Caki2 (cell line): ENCODE results near the gene MAPK8. TPM values are rescaled to one million over a fixed set of nuclear protein-coding genes. Genes with fewer than 3 reads are reported as not detected.
"Not testable (repeated sequence)": the region's sequence is repeated elsewhere in the genome, so short reads cannot be mapped to it uniquely, and the experiment has no call there.

Source experiments
- DNase-seq: peaks from one replicate; pipeline ENCODE4 v3.0.0-alpha.2; 2015; ENCODE audit warnings: low read depth
- in situ Hi-C: cut with HindIII; loops from 2 replicates; pipeline ENCODE4 v1.10.0; 2016; ENCODE audit warnings: low sequenced_read_pairs, low pct_unique_long_range_greater_than_20kb, mixed read lengths
- total RNA-seq: library from RNA; depleted of rRNA; stranded (reverse); fragments of >200 nt; shearing (Covaris generic); gene quantifications from 2 replicates; pipeline ENCODE4 v1.2.3, GENCODE V29; 2014; ENCODE audit warnings: low replicate concordance

The MAPK8 gene
- total RNA-seq, 1 experiment from 2014 or later, result 93.7 TPM

GRCh38 chr10:48324580-48324979 lies 18.1 kb downstream of the MAPK8 start:
- no peak for DNase-seq
- in situ Hi-C loops, result no loop called here

- in situ Hi-C loops, result no loop called here
- no peak for DNase-seq
These were observed 23.8 kb downstream of the MAPK8 start for GRCh38 chr10:48330269-48330668.

DNA sequence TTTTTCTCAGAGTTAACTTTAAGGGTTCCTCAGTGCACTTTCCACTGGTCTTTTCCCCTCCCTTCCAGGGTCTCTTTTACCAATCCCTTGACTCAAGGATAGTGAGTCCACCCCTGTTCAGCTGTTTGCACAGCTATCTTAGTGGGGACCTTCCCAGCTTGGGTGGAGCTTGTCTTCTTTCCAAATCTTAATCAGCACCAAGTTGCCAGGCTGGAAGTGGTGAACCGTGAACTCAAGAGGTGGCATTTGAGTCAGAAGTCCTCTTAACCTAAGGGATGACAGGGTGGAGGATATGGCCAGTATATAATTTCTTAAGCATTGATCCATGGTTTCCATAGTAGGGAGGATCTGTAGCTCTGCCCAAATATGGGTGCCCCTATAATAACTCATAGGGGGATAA lies 25.0 kb downstream of the MAPK8 start:
- DNase-seq, result no peak
- in situ Hi-C loops, result no loop called here

GRCh38 chr10:48332166-48332870 lies 25.8 kb downstream of the MAPK8 start:
- DNase-seq, result no peak
- in situ Hi-C loops, result no loop called here

GRCh38 chr10:48332871-48333216 lies 26.4 kb downstream of the MAPK8 start:
- in situ Hi-C loops, result no loop called here
- DNase-seq, result no peak

DNA sequence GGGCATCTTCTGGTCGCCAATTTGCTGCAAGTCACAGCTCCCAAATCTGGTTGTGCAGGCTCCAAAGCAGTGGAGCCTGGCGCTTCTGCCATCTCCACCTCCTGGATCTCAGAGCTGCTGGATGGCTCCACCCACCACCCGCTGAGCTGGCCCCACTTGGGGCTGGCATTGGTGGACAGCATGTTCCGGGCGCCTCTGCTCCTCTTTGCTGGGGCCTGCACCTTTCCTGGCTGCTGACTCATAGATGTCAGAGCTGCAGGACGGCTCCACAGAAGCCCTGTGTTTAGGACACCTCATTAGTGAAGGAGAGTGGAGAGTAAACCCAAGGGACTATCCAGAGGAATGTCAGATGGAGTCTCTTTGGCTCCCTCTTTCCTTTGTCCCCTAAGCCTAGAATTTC lies 27.4 kb downstream of the MAPK8 start:
- in situ Hi-C loops, result no loop called here
- peak; percentile 57 for DNase-seq

- no peak for DNase-seq
- in situ Hi-C loops, result no loop called here
These were observed 29.3 kb downstream of the MAPK8 start for GRCh38 chr10:48335788-48336187.

GRCh38 chr10:48336978-48337599 lies 30.6 kb downstream of the MAPK8 start:
- DNase-seq, result no peak

GRCh38 chr10:48340734-48341133 lies 34.3 kb downstream of the MAPK8 start:
- DNase-seq, result no peak
- in situ Hi-C loops, result no loop called here

More at GRCh38 chr10:48336978-48337599, 30.6 kb downstream of the MAPK8 start:
- in situ Hi-C loops, result no loop called here

DNA sequence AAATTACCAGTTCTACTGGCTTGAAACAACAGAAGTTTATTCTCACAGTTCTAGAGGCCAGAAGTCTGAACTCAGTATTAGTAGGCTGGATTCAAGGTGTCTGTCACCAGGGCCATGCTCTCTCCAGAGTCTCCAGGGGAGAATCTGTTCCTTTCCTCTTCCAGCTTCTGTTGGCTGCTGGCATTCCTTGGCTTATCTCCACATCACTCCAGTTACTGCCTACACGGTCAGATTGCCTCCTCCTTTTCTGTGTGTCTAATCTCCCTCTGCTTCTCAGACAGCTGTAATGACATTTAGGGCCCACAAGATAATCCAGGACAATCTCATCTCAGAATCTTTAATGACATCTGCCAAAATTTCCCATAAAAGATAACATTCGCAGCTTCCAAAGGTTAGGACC lies 36.6 kb downstream of the MAPK8 start:
- no peak for DNase-seq
- in situ Hi-C loops, result no loop called here

DNA sequence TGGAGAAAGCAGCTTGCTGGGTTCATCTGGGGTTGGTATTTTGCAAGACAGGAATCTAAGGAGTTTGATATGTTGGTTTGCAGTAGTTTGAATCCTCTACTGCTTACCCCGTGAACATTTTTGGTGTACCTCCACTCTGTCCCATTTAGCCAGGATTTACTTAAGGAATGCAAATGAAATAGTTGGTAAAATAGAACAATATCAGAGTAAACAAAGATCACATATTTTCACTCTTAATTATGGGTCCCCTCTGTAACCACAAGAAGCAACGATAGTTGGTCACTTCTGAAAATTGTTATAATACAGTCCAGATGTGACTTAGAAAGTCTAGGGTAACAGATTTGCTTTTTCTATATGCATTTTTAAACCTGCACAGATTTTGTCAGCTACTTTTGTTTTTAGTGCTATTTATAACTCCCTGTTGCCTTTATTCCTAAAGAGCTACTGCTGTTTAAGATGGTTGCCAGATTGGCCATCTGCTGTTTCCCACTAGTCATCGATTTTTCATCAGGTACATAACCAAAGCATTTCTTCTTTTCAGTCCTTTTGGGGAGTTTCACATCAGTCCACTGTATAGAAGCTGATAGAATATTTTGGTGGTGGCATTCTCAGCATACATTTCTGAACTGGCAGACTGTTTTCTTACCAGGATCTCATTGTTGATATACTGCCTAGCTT lies 37.6 kb downstream of the MAPK8 start:
- no peak for DNase-seq
- in situ Hi-C loops, result no loop called here

DNA sequence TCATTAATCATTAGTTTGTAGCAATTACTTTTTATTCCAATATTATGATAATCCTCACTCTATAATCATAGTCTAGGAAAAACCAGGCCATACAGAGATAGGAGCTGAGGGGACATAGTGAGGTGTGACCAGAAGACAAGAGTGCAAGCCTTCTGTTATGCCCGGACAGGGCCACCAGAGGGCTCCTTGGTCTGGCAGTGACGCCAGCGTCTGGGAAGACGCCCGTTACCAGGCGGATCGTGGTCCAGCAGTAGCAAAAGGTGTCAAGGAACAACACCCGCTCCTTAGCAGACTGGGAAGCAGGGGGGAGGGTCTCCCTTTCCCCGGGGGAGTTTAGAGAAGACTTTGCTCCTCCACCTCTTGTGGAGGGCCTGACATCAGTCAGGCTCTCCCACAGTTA lies 39.8 kb downstream of the MAPK8 start:
- DNase-seq, in situ Hi-C loops: not testable (repeated sequence)

GRCh38 chr10:48347539-48347938 lies 41.1 kb downstream of the MAPK8 start:
- DNase-seq, in situ Hi-C loops: not testable (repeated sequence)

- in situ Hi-C loops, DNase-seq: not testable (repeated sequence)
These were observed 41.5 kb downstream of the MAPK8 start for GRCh38 chr10:48347943-48348342.

DNA sequence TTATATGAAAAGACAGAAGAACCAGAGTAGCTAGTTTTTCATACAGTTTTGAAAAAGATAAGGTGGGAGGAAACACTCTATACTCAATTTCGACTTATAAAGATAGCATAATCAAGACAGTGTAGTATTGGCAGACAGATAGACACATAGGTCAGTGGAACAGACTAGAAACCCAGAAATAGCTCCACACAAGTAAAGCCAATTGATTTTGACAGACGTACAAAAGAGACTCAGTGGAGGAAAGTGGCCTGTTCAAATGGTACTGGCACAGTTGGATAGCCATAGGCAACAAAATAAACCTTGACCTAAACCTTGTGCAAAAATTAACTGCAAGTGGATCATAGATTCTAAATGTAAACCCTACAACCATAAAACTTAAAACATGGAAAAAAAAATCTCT lies 46.8 kb downstream of the MAPK8 start:
- in situ Hi-C loops, result no loop called here
- DNase-seq, result no peak

DNA sequence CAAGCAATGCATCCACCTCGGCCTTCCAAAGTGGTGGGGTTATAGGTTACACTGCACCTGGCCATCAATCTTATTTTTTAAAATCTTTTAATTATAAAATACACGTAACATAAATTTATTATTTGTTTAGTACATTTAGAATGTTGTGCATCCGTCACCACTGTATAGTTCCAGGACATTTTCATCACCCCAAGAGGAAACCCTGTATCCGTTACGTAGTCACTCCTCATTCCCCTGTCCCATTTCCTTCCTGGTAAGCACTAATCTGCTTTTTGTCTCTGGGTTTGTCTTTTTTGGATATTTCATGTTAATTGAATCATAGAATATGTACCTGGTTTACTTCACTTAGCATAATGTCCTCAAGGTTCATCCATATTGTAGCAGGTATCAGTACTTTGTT lies 51.2 kb downstream of the MAPK8 start:
- no peak for DNase-seq
- in situ Hi-C loops, result no loop called here

- in situ Hi-C loops, result no loop called here
- DNase-seq, result no peak
These were observed 51.7 kb downstream of the MAPK8 start for GRCh38 chr10:48358162-48358561.

GRCh38 chr10:48358838-48359237 lies 52.4 kb downstream of the MAPK8 start:
- no peak for DNase-seq
- in situ Hi-C loops, result no loop called here

DNA sequence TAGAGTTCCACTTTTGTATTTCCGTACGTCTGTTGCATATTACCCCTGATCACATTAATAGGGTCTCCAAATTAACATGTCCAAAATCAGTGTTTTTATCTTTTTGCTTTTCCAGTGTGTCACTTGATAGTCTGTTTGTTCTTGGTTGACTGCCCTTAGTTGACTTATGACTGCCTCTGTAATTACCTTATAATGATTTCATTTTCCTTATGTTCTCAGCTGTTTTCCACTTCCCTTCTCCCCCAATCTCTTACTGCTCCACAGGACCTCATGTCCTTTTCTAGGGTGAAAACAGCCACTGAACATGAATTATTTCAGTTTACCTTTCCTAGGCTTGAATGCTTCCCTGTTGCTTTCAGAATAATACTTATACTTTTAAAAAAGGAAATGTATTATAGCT lies 54.7 kb downstream of the MAPK8 start:
- in situ Hi-C loops, result no loop called here
- DNase-seq, result no peak
